Stimulated activated CD8-positive, alpha-beta memory T cell treated with anti-CD3 and anti-CD28 coated beads, Interleukin-7, amount 100 ng/mL, for 24 hours (primary cell): ENCODE measurements around the gene COX4I1.

Experiments used
- DNase-seq: peaks from one replicate; pipeline ENCODE4 v3.0.0-alpha.2; 2020; ENCODE audit warnings: low read depth

The COX4I1 gene

GRCh38 chr16:85799497-85800320, at the start of gene COX4I1, which contains the start of gene EMC8:
Gene COX4I1, plus strand, starts transcription at chr16:85799695. Its CDS starts 1,511 bp downstream, at chr16:85801206.
Gene EMC8, minus strand, starts transcription at chr16:85799544. Its CDS starts 249 bp downstream, at chr16:85799295.
- peak; percentile 79 for DNase-seq

GRCh38 chr16:85749771-85750145, 49.7 kb upstream of the COX4I1 start:
- no peak for DNase-seq

GRCh38 chr16:85750146-85750826, 49.2 kb upstream of the COX4I1 start:
- no peak for DNase-seq

- no peak for DNase-seq
Observed at GRCh38 chr16:85750827-85751697, 48.4 kb upstream of the COX4I1 start, which contains the start of gene C16orf74. Gene C16orf74, minus strand, starts transcription at chr16:85751096. Its CDS starts 15,879 bp downstream, at chr16:85735217.

- DNase-seq, result no peak
Observed at GRCh38 chr16:85751698-85752501, 47.6 kb upstream of the COX4I1 start.

- DNase-seq, result no peak
Observed at GRCh38 chr16:85752511-85753420, 46.7 kb upstream of the COX4I1 start.

GRCh38 chr16:85753559-85753958, 45.9 kb upstream of the COX4I1 start:
- DNase-seq, result no peak

- no peak for DNase-seq
Observed at GRCh38 chr16:85753976-85754375, 45.5 kb upstream of the COX4I1 start.

- DNase-seq, result no peak
Observed at GRCh38 chr16:85754413-85754812, 45.1 kb upstream of the COX4I1 start.

- no peak for DNase-seq
Observed at GRCh38 chr16:85755929-85756768, 43.3 kb upstream of the COX4I1 start.

GRCh38 chr16:85757341-85757822, 42.1 kb upstream of the COX4I1 start:
- DNase-seq, result no peak

- no peak for DNase-seq
Observed at GRCh38 chr16:85759136-85759535, 40.4 kb upstream of the COX4I1 start.

GRCh38 chr16:85759631-85760419, 39.7 kb upstream of the COX4I1 start:
- DNase-seq, result no peak

- DNase-seq, result no peak
Observed at GRCh38 chr16:85761861-85762260, 37.6 kb upstream of the COX4I1 start.

- DNase-seq, result no peak
Observed at GRCh38 chr16:85762970-85763369, 36.5 kb upstream of the COX4I1 start.

GRCh38 chr16:85763616-85764015, 35.9 kb upstream of the COX4I1 start:
- DNase-seq, result no peak

- DNase-seq, result no peak
Observed at GRCh38 chr16:85765211-85765610, 34.3 kb upstream of the COX4I1 start.

GRCh38 chr16:85765767-85766166, 33.7 kb upstream of the COX4I1 start:
- DNase-seq, result no peak
